H9 (cell line): ENCODE data around the gene ATP6V1B1. TPM values are rescaled to one million over a fixed set of nuclear protein-coding genes. Genes with fewer than 3 reads are reported as not detected.

ENCODE experiments used
- DNase-seq: peaks from one replicate; pipeline ENCODE4 v3.0.0-alpha.2; 2017
- H2AFZ ChIP-seq: one replicate; pipeline ENCODE4 v1.6.1; 2013; ENCODE audit warnings: mild to moderate bottlenecking, low read length, control low read depth, moderate library complexity
- H2AK5ac ChIP-seq: 2 replicates; pipeline ENCODE4 v1.6.1; 2013; ENCODE audit warnings: low read length, control low read depth, mixed read lengths; ENCODE audit not compliant: insufficient read length
- H2BK120ac ChIP-seq: one replicate; pipeline ENCODE4 v1.6.1; 2013; ENCODE audit warnings: low read depth, mild to moderate bottlenecking, low read length, control low read depth, inconsistent platforms; ENCODE audit not compliant: poor library complexity, severe bottlenecking
- H2BK12ac ChIP-seq: 2 replicates; pipeline ENCODE4 v1.6.1; 2013; ENCODE audit warnings: low read length, control low read depth, mixed read lengths, low read depth; ENCODE audit not compliant: insufficient read length
- H2BK15ac ChIP-seq: 2 replicates; pipeline ENCODE4 v1.6.1; 2013; ENCODE audit warnings: low read depth, low read length, control low read depth
- H2BK20ac ChIP-seq: one replicate; pipeline ENCODE4 v1.6.1; 2013; ENCODE audit warnings: low read depth, mild to moderate bottlenecking, low read length, control low read depth, inconsistent platforms; ENCODE audit not compliant: poor library complexity, severe bottlenecking
- H2BK5ac ChIP-seq: 2 replicates; pipeline ENCODE4 v1.6.1; 2013; ENCODE audit warnings: low read length, control low read depth, mixed read lengths; ENCODE audit not compliant: insufficient read length
- H3K14ac ChIP-seq: 2 replicates; pipeline ENCODE4 v1.6.1; 2013; ENCODE audit warnings: low read length, control low read depth; ENCODE audit not compliant: insufficient read depth
- H3K18ac ChIP-seq: 2 replicates; pipeline ENCODE4 v1.6.1; 2013; ENCODE audit warnings: low read depth, mild to moderate bottlenecking, mixed read lengths, low read length, control low read depth; ENCODE audit not compliant: insufficient read length
- H3K23ac ChIP-seq: 2 replicates; pipeline ENCODE4 v1.6.1; 2013; ENCODE audit warnings: low read length, control low read depth, mixed read lengths, low read depth; ENCODE audit not compliant: insufficient read length
- H3K23me2 ChIP-seq: 2 replicates; pipeline ENCODE4 v1.6.1; 2013; ENCODE audit warnings: low read depth, mild to moderate bottlenecking, mixed read lengths, low read length, control low read depth; ENCODE audit not compliant: insufficient read length, poor library complexity, severe bottlenecking
- H3K27ac ChIP-seq: 2 replicates; pipeline ENCODE4 v1.5.1; 2013; ENCODE audit warnings: low read length, control low read depth, mixed read lengths, low read depth; ENCODE audit not compliant: insufficient read length
- H3K27me3 ChIP-seq: 2 replicates; pipeline ENCODE4 v1.6.1; 2013; ENCODE audit warnings: low read length, control low read depth, inconsistent platforms; ENCODE audit not compliant: insufficient read depth
- H3K4ac ChIP-seq: 2 replicates; pipeline ENCODE4 v1.6.1; 2013; ENCODE audit warnings: low read depth, mild to moderate bottlenecking, control low read depth, inconsistent platforms, low read length, moderate library complexity
- H3K4me1 ChIP-seq: 2 replicates; pipeline ENCODE4 v1.6.1; 2013; ENCODE audit warnings: low read length, control low read depth, inconsistent platforms; ENCODE audit not compliant: insufficient read depth
- H3K4me2 ChIP-seq: 2 replicates; pipeline ENCODE4 v1.6.1; 2013; ENCODE audit warnings: low read length, control low read depth, mixed read lengths; ENCODE audit not compliant: insufficient read length, insufficient read depth
- H3K56ac ChIP-seq: 2 replicates; pipeline ENCODE4 v1.6.1; 2013; ENCODE audit warnings: low read depth, mild to moderate bottlenecking, mixed read lengths, low read length, control low read depth; ENCODE audit not compliant: insufficient read length
- H3K79me1 ChIP-seq: 2 replicates; pipeline ENCODE4 v1.6.1; 2013; ENCODE audit warnings: low read depth, mild to moderate bottlenecking, moderate library complexity, low read length, control low read depth, inconsistent platforms; ENCODE audit not compliant: insufficient read depth, poor library complexity, severe bottlenecking
- H3K79me2 ChIP-seq: 2 replicates; pipeline ENCODE4 v1.6.1; 2013; ENCODE audit warnings: low read length, control low read depth, inconsistent platforms; ENCODE audit not compliant: insufficient read depth
- H3K9ac ChIP-seq: 2 replicates; pipeline ENCODE4 v1.6.1; 2013; ENCODE audit warnings: low read length, control low read depth, mixed read lengths; ENCODE audit not compliant: insufficient read length; ENCODE audit errors: extremely low read depth
- H3K9me3 ChIP-seq: one replicate; pipeline ENCODE4 v1.6.1; 2013; ENCODE audit warnings: low read depth, low read length, inconsistent platforms; ENCODE audit not compliant: control insufficient read depth
- H3T11ph ChIP-seq: one replicate; pipeline ENCODE4 v1.6.1; 2013; ENCODE audit warnings: mild to moderate bottlenecking, low read length, control low read depth, inconsistent platforms
- H4K20me1 ChIP-seq: one replicate; pipeline ENCODE4 v1.6.1; 2013; ENCODE audit not compliant: control insufficient read depth, insufficient read length, insufficient read depth
- H4K5ac ChIP-seq: 2 replicates; pipeline ENCODE4 v1.6.1; 2013; ENCODE audit warnings: low read depth, mild to moderate bottlenecking, mixed read lengths, low read length, control low read depth; ENCODE audit not compliant: insufficient read length
- H4K8ac ChIP-seq: replicated peaks from 2 replicates; pipeline ENCODE4 v1.6.1; 2013; ENCODE audit warnings: low read length, control low read depth, mixed read lengths, low read depth; ENCODE audit not compliant: insufficient read length
- H4K91ac ChIP-seq: 2 replicates; pipeline ENCODE4 v1.6.1; 2013; ENCODE audit warnings: low read depth, mild to moderate bottlenecking, moderate library complexity, mixed read lengths, low read length, control low read depth; ENCODE audit not compliant: insufficient read length
- H3K27ac Mint-ChIP-seq, 3 experiments: 2 replicates in 2 of 3; 3 replicates in 1 of 3; pipeline ENCODE4 v1.8.0; 2020 to 2021; ENCODE audit warnings: mixed read lengths in 3 of 3, mild to moderate bottlenecking in 1 of 3, moderate library complexity in 1 of 3
- H3K27me3 Mint-ChIP-seq: 2 replicates; pipeline ENCODE4 v1.8.0; 2021; ENCODE audit warnings: low read depth, mild to moderate bottlenecking, moderate library complexity, mixed read lengths
- H3K36me3 Mint-ChIP-seq, 3 experiments: 2 replicates in 2 of 3; 3 replicates in 1 of 3; pipeline ENCODE4 v1.8.0; 2020 to 2021; ENCODE audit warnings: low read depth in 3 of 3, mixed read lengths in 3 of 3; ENCODE audit not compliant: insufficient read depth in 1 of 3
- H3K4me1 Mint-ChIP-seq, 2 experiments: 2 replicates each; pipeline ENCODE4 v1.8.0; 2020; ENCODE audit warnings: mixed read lengths in 2 of 2
- H3K4me3 Mint-ChIP-seq, 2 experiments: 2 replicates in 1 of 2; 3 replicates in 1 of 2; pipeline ENCODE4 v1.8.0; 2020 to 2021; ENCODE audit warnings: mild to moderate bottlenecking in 2 of 2, mixed read lengths in 2 of 2, moderate library complexity in 1 of 2
- H3K9me3 Mint-ChIP-seq, 2 experiments: 2 replicates in 1 of 2; 3 replicates in 1 of 2; pipeline ENCODE4 v1.8.0; 2020; ENCODE audit warnings: mild to moderate bottlenecking in 2 of 2, mixed read lengths in 2 of 2, moderate library complexity in 1 of 2
- WGBS: extraction: QIAGEN DNeasy Blood & Tissue Kit; methylation state at CpG from one replicate; pipeline ENCODE4 v1.1.7; 2013; ENCODE audit warnings: missing lambda C conversion rate, low lambda C conversion rate, mixed read lengths; ENCODE audit not compliant: insufficient read length; ENCODE audit errors: extremely low coverage; 5-methylcytosine and 5-hydroxymethylcytosine counted together
- total RNA-seq: library from RNA; stranded (reverse); gene quantifications from 2 replicates; pipeline ENCODE4 v1.2.1, GENCODE V29; 2021
- TF ChIP-seq, protein P1 (sequence below): fragments of 200-600 bp; sonication (generic); conservative IDR thresholded peaks from 3 replicates; pipeline ENCODE4 v1.8.0; 2021; ENCODE audit warnings: antibody characterized with exemption, mild to moderate bottlenecking

ATP6V1B1 gene
- total RNA-seq, 1 experiment from 2014 or later, result not detected

DNA sequence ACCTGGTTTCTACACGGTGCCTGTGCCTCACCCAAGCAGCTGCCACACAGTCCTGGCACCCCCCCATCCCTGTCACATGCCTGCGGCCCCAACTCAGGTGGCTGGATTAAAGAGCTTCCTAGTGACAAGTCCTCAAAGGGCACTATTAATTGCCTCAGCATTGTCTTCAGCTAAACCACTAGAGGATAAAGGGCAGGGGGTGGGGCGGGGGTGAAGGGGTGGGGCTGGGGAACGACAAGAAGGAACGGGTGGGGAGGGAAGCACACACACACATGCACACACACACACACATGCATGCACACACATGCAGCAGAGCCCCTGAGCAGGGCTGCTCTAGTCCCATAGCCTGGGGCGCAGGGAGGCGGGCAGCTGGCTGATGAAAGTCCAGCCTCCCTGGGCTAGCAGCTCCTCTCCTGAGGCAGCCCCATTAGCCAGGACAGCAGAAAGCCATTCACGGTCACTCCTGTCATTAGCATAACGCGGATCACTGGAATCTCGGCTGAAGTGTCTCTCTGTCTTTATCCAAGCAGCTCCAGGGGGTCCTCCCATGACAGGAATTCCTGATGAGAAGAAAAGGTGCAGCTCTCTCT, 66.4 kb downstream of the ATP6V1B1 start:
- Histone ChIP-seq H3K14ac (no peak overlapping the region), H2BK120ac (no peak overlapping the region), H3K9ac (no peak overlapping the region), H3K23ac (no peak overlapping the region), H2BK20ac (no peak overlapping the region), H3K27ac (no peak overlapping the region), H3K4ac (no peak overlapping the region), H3K79me1 (no peaks in the 10 kb centered on the region), H4K5ac (no peak overlapping the region), H4K8ac (no peak overlapping the region), H4K20me1 (no peaks in the 10 kb centered on the region), H3K56ac (no peak overlapping the region), H3K4me2 (peak overlapping the region; percentile 15), H2BK5ac (no peak overlapping the region), H4K91ac (no peak overlapping the region), H2AK5ac (no peak overlapping the region), H3K79me2 (no peaks in the 10 kb centered on the region), H2BK12ac (no peak overlapping the region), H2AFZ (no peak overlapping the region), H2BK15ac (no peak overlapping the region), H3K9me3 (no peaks in the 10 kb centered on the region), H3K27me3 (no peaks in the 10 kb centered on the region), H3K23me2 (peaks cover 7% of the 10 kb centered on the region), H3K4me1 (peaks cover 8% of the 10 kb centered on the region; the same call in 1 of the 2 replicates), H3K18ac (no peak overlapping the region), H3T11ph (no peak overlapping the region)
- TF ChIP-seq, protein P1, sequence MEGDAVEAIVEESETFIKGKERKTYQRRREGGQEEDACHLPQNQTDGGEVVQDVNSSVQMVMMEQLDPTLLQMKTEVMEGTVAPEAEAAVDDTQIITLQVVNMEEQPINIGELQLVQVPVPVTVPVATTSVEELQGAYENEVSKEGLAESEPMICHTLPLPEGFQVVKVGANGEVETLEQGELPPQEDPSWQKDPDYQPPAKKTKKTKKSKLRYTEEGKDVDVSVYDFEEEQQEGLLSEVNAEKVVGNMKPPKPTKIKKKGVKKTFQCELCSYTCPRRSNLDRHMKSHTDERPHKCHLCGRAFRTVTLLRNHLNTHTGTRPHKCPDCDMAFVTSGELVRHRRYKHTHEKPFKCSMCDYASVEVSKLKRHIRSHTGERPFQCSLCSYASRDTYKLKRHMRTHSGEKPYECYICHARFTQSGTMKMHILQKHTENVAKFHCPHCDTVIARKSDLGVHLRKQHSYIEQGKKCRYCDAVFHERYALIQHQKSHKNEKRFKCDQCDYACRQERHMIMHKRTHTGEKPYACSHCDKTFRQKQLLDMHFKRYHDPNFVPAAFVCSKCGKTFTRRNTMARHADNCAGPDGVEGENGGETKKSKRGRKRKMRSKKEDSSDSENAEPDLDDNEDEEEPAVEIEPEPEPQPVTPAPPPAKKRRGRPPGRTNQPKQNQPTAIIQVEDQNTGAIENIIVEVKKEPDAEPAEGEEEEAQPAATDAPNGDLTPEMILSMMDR, result no peak
- H3K4me1 Mint-ChIP-seq, result peaks cover 15 to 20% of the 10 kb centered on the region in 2 experiments
- peak; percentile 82 for DNase-seq
- no peaks in the 10 kb centered on the region for H3K36me3 Mint-ChIP-seq
- H3K27ac Mint-ChIP-seq, result no peak overlapping the region; a peak in 1 of 7 replicates
- peaks cover 43% of the 10 kb centered on the region for H3K27me3 Mint-ChIP-seq
- H3K9me3 Mint-ChIP-seq, result no peaks in the 10 kb centered on the region
- peak overlapping the region; percentile 24 to 62; a peak in 3 of 5 replicates for H3K4me3 Mint-ChIP-seq
- WGBS, result no CpG with 5 or more reads among the region's 11 CpGs
